ENCODE results near the gene NDUFC2.

The NDUFC2 gene

GRCh38 chr11:78037825-78038620 lies 41.6 kb downstream of the NDUFC2 start:
- no peak overlapping the region for H2BK5ac ChIP-seq (ENCODE audit: low read depth, low read length, poor library complexity, severe bottlenecking)
- no peaks in the 10 kb centered on the region for H3K9me3 ChIP-seq (ENCODE audit: control insufficient read depth, low read length)
- no peak overlapping the region for H4K91ac ChIP-seq (ENCODE audit: low read length)
- DNase-seq, result no peak
- peaks cover 14% of the 10 kb centered on the region for H3K4me1 ChIP-seq (ENCODE audit: control insufficient read depth, insufficient read depth, low read depth, low read length)
- no peak overlapping the region for H4K8ac ChIP-seq (ENCODE audit: low read length)
- no peak overlapping the region for H3K23ac ChIP-seq (ENCODE audit: low read length in 2 of 2)
- no peak overlapping the region for H3K4me3 ChIP-seq (ENCODE audit: insufficient read depth in 1 of 2, low read depth in 1 of 2, low read length in 2 of 2)
- peak overlapping the region in 1 of 2 experiments; percentile 8 for H2BK12ac ChIP-seq (ENCODE audit: low read length in 2 of 2)
- no peak overlapping the region for H2AK5ac ChIP-seq (ENCODE audit: low read length, severe bottlenecking)
- H3K27me3 ChIP-seq (ENCODE audit: control insufficient read depth in 1 of 2, insufficient read depth in 1 of 2, low read length in 2 of 2), result no peaks in the 10 kb centered on the region
- no peak overlapping the region for H3K14ac ChIP-seq (ENCODE audit: low read length in 2 of 2)
- H3K27ac ChIP-seq (ENCODE audit: low read length, poor library complexity, severe bottlenecking), result no peak overlapping the region
- 87% methylated on average over 9 of the region's 9 CpGs for WGBS
- no peak overlapping the region for H2AFZ ChIP-seq (ENCODE audit: low read depth, low read length)
- H2BK15ac ChIP-seq (ENCODE audit: low read depth, poor library complexity, severe bottlenecking), result no peak overlapping the region
- no peak overlapping the region for H3K4ac ChIP-seq (ENCODE audit: low read depth in 1 of 2, low read length in 2 of 2)
- H2BK120ac ChIP-seq (ENCODE audit: low read depth, low read length), result no peak overlapping the region
- H3K79me1 ChIP-seq (replicated peaks; ENCODE audit: low read length, poor library complexity, severe bottlenecking), result no peaks in the 10 kb centered on the region
- H3K4me2 ChIP-seq (ENCODE audit: low read length, poor library complexity, severe bottlenecking), result no peak overlapping the region
- no peaks in the 10 kb centered on the region for H3K36me3 ChIP-seq (ENCODE audit: control insufficient read depth in 1 of 2, insufficient read depth in 2 of 2, low read depth in 1 of 2, low read length in 2 of 2)
- no peak overlapping the region for H3K9ac ChIP-seq (ENCODE audit: low read length)
- H3K18ac ChIP-seq (ENCODE audit: low read depth in 1 of 2, low read length in 2 of 2), result no peak overlapping the region

GRCh38 chr11:78037056-78037455 lies 42.6 kb downstream of the NDUFC2 start:
- H3K9ac ChIP-seq (ENCODE audit: low read length), result no peak overlapping the region
- no peak overlapping the region for H3K4ac ChIP-seq (ENCODE audit: low read depth in 1 of 2, low read length in 2 of 2)
- no peaks in the 10 kb centered on the region for H3K9me3 ChIP-seq (ENCODE audit: control insufficient read depth, low read length)
- no peak overlapping the region for H2BK120ac ChIP-seq (ENCODE audit: low read depth, low read length)
- H3K4me1 ChIP-seq (ENCODE audit: control insufficient read depth, insufficient read depth, low read depth, low read length), result peaks cover 14% of the 10 kb centered on the region
- no peak overlapping the region for H2AFZ ChIP-seq (ENCODE audit: low read depth, low read length)
- no peak overlapping the region for H3K14ac ChIP-seq (ENCODE audit: low read length in 2 of 2)
- no peak overlapping the region for H2BK15ac ChIP-seq (ENCODE audit: low read depth, poor library complexity, severe bottlenecking)
- H2BK5ac ChIP-seq (ENCODE audit: low read depth, low read length, poor library complexity, severe bottlenecking), result no peak overlapping the region
- peak overlapping the region; percentile 53 for H4K8ac ChIP-seq (ENCODE audit: low read length)
- peak overlapping the region in 1 of 2 experiments; percentile 12 for H3K18ac ChIP-seq (ENCODE audit: low read depth in 1 of 2, low read length in 2 of 2)
- H3K4me2 ChIP-seq (ENCODE audit: low read length, poor library complexity, severe bottlenecking), result no peak overlapping the region
- H3K79me1 ChIP-seq (replicated peaks; ENCODE audit: low read length, poor library complexity, severe bottlenecking), result no peaks in the 10 kb centered on the region
- H3K27ac ChIP-seq (ENCODE audit: low read length, poor library complexity, severe bottlenecking), result no peak overlapping the region
- 86% methylated on average over 3 of the region's 3 CpGs for WGBS
- H3K23ac ChIP-seq (ENCODE audit: low read length in 2 of 2), result no peak overlapping the region
- H3K4me3 ChIP-seq (ENCODE audit: insufficient read depth in 1 of 2, low read depth in 1 of 2, low read length in 2 of 2), result no peak overlapping the region
- H4K91ac ChIP-seq (ENCODE audit: low read length), result peak overlapping the region; percentile 44
- no peak for DNase-seq
- H3K36me3 ChIP-seq (ENCODE audit: control insufficient read depth in 1 of 2, insufficient read depth in 2 of 2, low read depth in 1 of 2, low read length in 2 of 2), result no peaks in the 10 kb centered on the region
- H3K27me3 ChIP-seq (ENCODE audit: control insufficient read depth in 1 of 2, insufficient read depth in 1 of 2, low read length in 2 of 2), result no peaks in the 10 kb centered on the region
- no peak overlapping the region for H2AK5ac ChIP-seq (ENCODE audit: low read length, severe bottlenecking)
- no peak overlapping the region for H2BK12ac ChIP-seq (ENCODE audit: low read length in 2 of 2)

- Histone ChIP-seq H3K27me3 (ENCODE audit: control insufficient read depth in 1 of 2, insufficient read depth in 1 of 2, low read length in 2 of 2) (no peaks in the 10 kb centered on the region), H3K18ac (ENCODE audit: low read depth in 1 of 2, low read length in 2 of 2) (no peak overlapping the region), H2BK12ac (ENCODE audit: low read length in 2 of 2) (no peak overlapping the region), H3K79me1 (replicated peaks; ENCODE audit: low read length, poor library complexity, severe bottlenecking) (no peaks in the 10 kb centered on the region), H3K4me2 (ENCODE audit: low read length, poor library complexity, severe bottlenecking) (no peak overlapping the region), H3K4me1 (ENCODE audit: control insufficient read depth, insufficient read depth, low read depth, low read length) (peaks cover 16% of the 10 kb centered on the region), H4K91ac (ENCODE audit: low read length) (no peak overlapping the region), H2BK120ac (ENCODE audit: low read depth, low read length) (no peak overlapping the region), H2AFZ (ENCODE audit: low read depth, low read length) (no peak overlapping the region), H2BK15ac (ENCODE audit: low read depth, poor library complexity, severe bottlenecking) (no peak overlapping the region), H4K8ac (ENCODE audit: low read length) (no peak overlapping the region), H2BK5ac (ENCODE audit: low read depth, low read length, poor library complexity, severe bottlenecking) (no peak overlapping the region), H3K14ac (ENCODE audit: low read length in 2 of 2) (no peak overlapping the region), H3K23ac (ENCODE audit: low read length in 2 of 2) (no peak overlapping the region), H3K9ac (ENCODE audit: low read length) (no peak overlapping the region), H3K36me3 (ENCODE audit: control insufficient read depth in 1 of 2, insufficient read depth in 2 of 2, low read depth in 1 of 2, low read length in 2 of 2) (no peaks in the 10 kb centered on the region), H3K4me3 (ENCODE audit: insufficient read depth in 1 of 2, low read depth in 1 of 2, low read length in 2 of 2) (no peak overlapping the region), H3K27ac (ENCODE audit: low read length, poor library complexity, severe bottlenecking) (no peak overlapping the region), H3K9me3 (ENCODE audit: control insufficient read depth, low read length) (no peaks in the 10 kb centered on the region), H3K4ac (ENCODE audit: low read depth in 1 of 2, low read length in 2 of 2) (no peak overlapping the region), H2AK5ac (ENCODE audit: low read length, severe bottlenecking) (no peak overlapping the region)
- WGBS, result 88% methylated on average over 3 of the region's 3 CpGs
- no peak for DNase-seq
Measured at GRCh38 chr11:78036313-78036712, 43.3 kb downstream of the NDUFC2 start.

GRCh38 chr11:78034623-78035022 lies 45.0 kb downstream of the NDUFC2 start:
- H2BK15ac ChIP-seq (ENCODE audit: low read depth, poor library complexity, severe bottlenecking), result no peak overlapping the region
- no peak overlapping the region for H3K14ac ChIP-seq (ENCODE audit: low read length in 2 of 2)
- no peak overlapping the region for H4K91ac ChIP-seq (ENCODE audit: low read length)
- H2BK12ac ChIP-seq (ENCODE audit: low read length in 2 of 2), result peak overlapping the region in 1 of 2 experiments; percentile 40
- no peak overlapping the region for H3K18ac ChIP-seq (ENCODE audit: low read depth in 1 of 2, low read length in 2 of 2)
- H3K23ac ChIP-seq (ENCODE audit: low read length in 2 of 2), result no peak overlapping the region
- no peak overlapping the region for H3K4me3 ChIP-seq (ENCODE audit: insufficient read depth in 1 of 2, low read depth in 1 of 2, low read length in 2 of 2)
- WGBS, result 65% methylated on average over 10 of the region's 10 CpGs
- H2AFZ ChIP-seq (ENCODE audit: low read depth, low read length), result no peak overlapping the region
- H3K4me2 ChIP-seq (ENCODE audit: low read length, poor library complexity, severe bottlenecking), result no peak overlapping the region
- no peak for DNase-seq
- H2BK5ac ChIP-seq (ENCODE audit: low read depth, low read length, poor library complexity, severe bottlenecking), result no peak overlapping the region
- H3K4ac ChIP-seq (ENCODE audit: low read depth in 1 of 2, low read length in 2 of 2), result no peak overlapping the region
- no peak overlapping the region for H3K9ac ChIP-seq (ENCODE audit: low read length)
- H3K27me3 ChIP-seq (ENCODE audit: control insufficient read depth in 1 of 2, insufficient read depth in 1 of 2, low read length in 2 of 2), result no peaks in the 10 kb centered on the region
- no peaks in the 10 kb centered on the region for H3K36me3 ChIP-seq (ENCODE audit: control insufficient read depth in 1 of 2, insufficient read depth in 2 of 2, low read depth in 1 of 2, low read length in 2 of 2)
- no peaks in the 10 kb centered on the region for H3K79me1 ChIP-seq (replicated peaks; ENCODE audit: low read length, poor library complexity, severe bottlenecking)
- H4K8ac ChIP-seq (ENCODE audit: low read length), result peak overlapping the region; percentile 9
- H3K27ac ChIP-seq (ENCODE audit: low read length, poor library complexity, severe bottlenecking), result no peak overlapping the region
- H3K4me1 ChIP-seq (ENCODE audit: control insufficient read depth, insufficient read depth, low read depth, low read length), result peaks cover 12% of the 10 kb centered on the region
- no peak overlapping the region for H2BK120ac ChIP-seq (ENCODE audit: low read depth, low read length)
- H2AK5ac ChIP-seq (ENCODE audit: low read length, severe bottlenecking), result no peak overlapping the region
- H3K9me3 ChIP-seq (ENCODE audit: control insufficient read depth, low read length), result no peaks in the 10 kb centered on the region

All from mesenchymal stem cell (in vitro differentiated cells and primary cell).